Fibroblast of pulmonary artery (primary cell): ENCODE results near the gene AFF3.

Experiments
- DNase-seq: peaks from one replicate; pipeline ENCODE4 v3.0.0-alpha.2; 2010; ENCODE audit warnings: low read depth
- H3K4me3 ChIP-seq: replicated peaks from 2 replicates; pipeline ENCODE4 v1.5.1; 2011; ENCODE audit warnings: low read depth, mild to moderate bottlenecking, control low read depth, low read length, moderate library complexity
- CTCF ChIP-seq: IDR thresholded peaks from 2 replicates; pipeline ENCODE4 v1.5.1; 2011; ENCODE audit warnings: mild to moderate bottlenecking, control low read depth, low read length, inconsistent platforms; ENCODE audit errors: missing control alignments

The AFF3 gene

GRCh38 chr2:99977966-99978365 lies 164.4 kb downstream of the AFF3 start:
- TF ChIP-seq CTCF = no peak
- no peak overlapping the region for H3K4me3 ChIP-seq
- DNase-seq = no peak

- no peak overlapping the region for H3K4me3 ChIP-seq
- no peak for TF ChIP-seq CTCF
- DNase-seq = peak; percentile 8
Observed at GRCh38 chr2:99975386-99975785, 167.0 kb downstream of the AFF3 start.

DNA sequence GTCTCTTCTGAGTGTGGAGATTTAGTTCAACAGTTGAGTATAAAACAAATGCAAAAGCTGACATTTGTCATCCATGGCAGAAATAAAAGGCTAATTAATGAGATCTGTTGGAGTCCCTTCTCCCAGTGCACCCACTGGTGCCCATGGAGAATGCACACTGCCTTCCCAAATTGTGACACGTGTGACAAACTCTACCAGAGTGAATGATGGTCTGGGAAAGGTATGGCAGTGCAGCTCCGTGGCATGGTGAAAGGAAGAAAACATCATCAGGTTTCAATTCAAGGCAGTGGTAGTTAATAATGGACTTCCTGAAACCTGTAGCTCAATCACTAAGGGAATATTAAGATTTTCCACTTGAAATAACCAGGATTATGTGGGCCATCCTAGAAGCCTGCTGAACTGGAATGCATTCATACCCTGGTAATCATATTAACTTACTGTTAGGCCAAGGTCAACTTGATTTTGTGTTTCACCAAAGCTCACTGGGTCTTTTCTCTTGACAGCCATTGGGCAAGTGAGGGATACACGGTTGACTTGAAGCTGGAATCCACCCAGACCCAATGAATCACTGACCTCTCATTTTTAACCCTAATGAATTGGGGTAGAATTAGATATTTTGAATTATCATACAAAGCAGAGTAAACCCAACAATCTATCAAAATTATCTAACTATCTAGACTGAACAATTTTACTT lies 167.6 kb downstream of the AFF3 start:
- DNase-seq = peak; percentile 17
- TF ChIP-seq CTCF = no peak
- no peak overlapping the region for H3K4me3 ChIP-seq

DNA sequence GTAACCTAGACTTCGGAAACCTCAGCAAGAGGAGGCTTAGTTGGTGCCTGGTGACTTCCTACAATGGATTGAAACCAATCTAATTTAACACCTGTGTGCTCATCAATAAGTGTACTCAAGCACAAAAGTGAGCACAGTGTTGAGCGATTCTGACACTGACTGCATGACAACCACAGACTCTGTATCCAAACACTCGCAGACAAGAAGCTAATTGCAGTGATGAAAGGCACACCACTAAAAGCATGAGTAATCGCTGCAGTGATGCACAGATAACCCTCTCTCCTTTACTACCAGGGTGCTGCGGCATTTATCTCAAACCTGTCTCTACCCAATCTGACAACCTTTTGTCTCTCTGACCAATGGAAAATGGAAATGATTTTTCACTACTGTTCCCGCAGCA lies 168.1 kb downstream of the AFF3 start:
- no peak for TF ChIP-seq CTCF
- no peak overlapping the region for H3K4me3 ChIP-seq
- DNase-seq = no peak

GRCh38 chr2:99971326-99971900 lies 171.0 kb downstream of the AFF3 start:
- no peak for TF ChIP-seq CTCF
- no peak for DNase-seq
- H3K4me3 ChIP-seq = no peak overlapping the region

GRCh38 chr2:99970292-99970868 lies 172.0 kb downstream of the AFF3 start:
- TF ChIP-seq CTCF = no peak
- no peak for DNase-seq
- H3K4me3 ChIP-seq = no peak overlapping the region
